Body of pancreas (tissue), 4 donors: ENCODE data around the gene TCHP. TPM values are rescaled to one million over a fixed set of nuclear protein-coding genes. Genes with fewer than 3 reads are reported as not detected.

Source experiments
- ATAC-seq: fragments of 150-250 bp; one replicate; pipeline ENCODE4 v1.9.1; 2016
- DNase-seq, 4 donors: peaks; one replicate each; pipeline ENCODE4 v3.0.0-alpha.2; 2019
- H3K27ac ChIP-seq, 4 donors: fragments of 200-600 bp; sonication (generic); 1 replicate in 3 of 4; 2 replicates in 1 of 4; pipeline versions ENCODE4 v1.5.1 to v1.6.1; 2016 to 2019; ENCODE audit warnings: mild to moderate bottlenecking in 1 of 4, mixed read lengths in 1 of 4, moderate library complexity in 1 of 4
- H3K27me3 ChIP-seq, 2 donors: fragments of 200-600 bp; sonication (generic); one replicate each; pipeline ENCODE4 v1.6.0; 2016; ENCODE audit warnings: mild to moderate bottlenecking in 1 of 2
- H3K36me3 ChIP-seq, 2 donors: fragments of 200-600 bp; sonication (generic); replicated peaks in 1 of 2; 2 replicates each; pipeline ENCODE4 v1.5.1; 2016; ENCODE audit warnings: low read depth in 2 of 2; ENCODE audit not compliant: insufficient read depth in 1 of 2
- H3K4me1 ChIP-seq: fragments of 200-600 bp; sonication (generic); one replicate; pipeline ENCODE4 v1.6.0; 2016
- H3K4me3 ChIP-seq, 2 donors: fragments of 200-600 bp; sonication (generic); 1 replicate in 1 of 2; 2 replicates in 1 of 2; pipeline ENCODE4 v1.5.1; 2016 to 2019
- H3K9me3 ChIP-seq, 3 donors: fragments of 200-600 bp; sonication (generic); 1 replicate in 2 of 3; 2 replicates in 1 of 3; pipeline ENCODE4 v1.5.1; 2016
- POLR2A ChIP-seq, 3 donors: fragments of 450-650 bp; IDR thresholded peaks; one replicate each; pipeline ENCODE4 v1.6.1; 2016; ENCODE audit warnings: antibody characterized with exemption in 3 of 3, mild to moderate bottlenecking in 2 of 3
- WGBS, 2 donors: methylation state at CpG; one replicate each; pipeline ENCODE4 v1.1.5; 2017; 5-methylcytosine and 5-hydroxymethylcytosine counted together
- intact Hi-C: fragments of 100-400 bp; cut with DNase I; formaldehyde crosslinking; loops from one replicate; pipeline ENCODE4 v1.15.1; 2023
- total RNA-seq, 2 donors: library from RNA; depleted of rRNA; stranded (reverse); fragments of >200 nt; gene quantifications; one replicate each; pipeline ENCODE4 v1.1.0, GENCODE V29; 2016
- TF ChIP-seq, protein P1 (sequence below), 7 experiments: fragments of 450-650 bp in 4 of 7; fragments of 200-600 bp in 3 of 7; sonication (generic) in 3 of 7; IDR thresholded peaks; one replicate each; pipeline ENCODE4 v1.5.1; 2016 to 2019; ENCODE audit warnings: antibody characterized with exemption in 7 of 7

TCHP gene
- total RNA-seq, 2 donors from 2014 or later, result 29.3 to 72.2 TPM

DNA sequence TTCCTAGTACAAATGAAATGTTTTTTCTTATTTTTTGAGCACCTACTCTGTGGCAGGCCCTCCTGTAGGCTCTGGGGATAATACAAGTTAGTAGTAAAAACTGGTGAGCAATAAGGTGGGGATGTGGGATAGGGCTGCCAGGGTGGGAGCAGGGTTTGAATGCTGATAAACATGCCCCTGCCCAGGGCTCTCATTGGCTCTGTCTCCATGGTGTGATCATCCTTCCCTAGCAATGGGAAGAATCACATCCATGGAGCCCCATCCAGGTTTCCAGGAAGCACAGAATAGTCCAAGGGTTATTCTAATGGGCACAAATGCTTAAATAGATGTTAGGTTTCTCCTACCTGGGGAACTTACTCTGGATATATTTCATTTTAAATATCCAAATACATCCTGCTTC lies 50.6 kb downstream of the TCHP start:
- ATAC-seq (no peak), DNase-seq (no peak)
- intact Hi-C loops, result no loop called here
- Histone ChIP-seq H3K4me1 (peaks cover 84% of the 10 kb centered on the region), H3K4me3 (no peak overlapping the region), H3K27ac (peak overlapping the region; percentile 72 to 88 (median 84)), H3K27me3 (no peaks in the 10 kb centered on the region), H3K36me3 (peaks cover 0 to 8% of the 10 kb centered on the region in 2 donors), H3K9me3 (no peaks in the 10 kb centered on the region)
- no peak for TF ChIP-seq POLR2A (IDR thresholded peaks at IDR 0.05)
- TF ChIP-seq, protein P1, sequence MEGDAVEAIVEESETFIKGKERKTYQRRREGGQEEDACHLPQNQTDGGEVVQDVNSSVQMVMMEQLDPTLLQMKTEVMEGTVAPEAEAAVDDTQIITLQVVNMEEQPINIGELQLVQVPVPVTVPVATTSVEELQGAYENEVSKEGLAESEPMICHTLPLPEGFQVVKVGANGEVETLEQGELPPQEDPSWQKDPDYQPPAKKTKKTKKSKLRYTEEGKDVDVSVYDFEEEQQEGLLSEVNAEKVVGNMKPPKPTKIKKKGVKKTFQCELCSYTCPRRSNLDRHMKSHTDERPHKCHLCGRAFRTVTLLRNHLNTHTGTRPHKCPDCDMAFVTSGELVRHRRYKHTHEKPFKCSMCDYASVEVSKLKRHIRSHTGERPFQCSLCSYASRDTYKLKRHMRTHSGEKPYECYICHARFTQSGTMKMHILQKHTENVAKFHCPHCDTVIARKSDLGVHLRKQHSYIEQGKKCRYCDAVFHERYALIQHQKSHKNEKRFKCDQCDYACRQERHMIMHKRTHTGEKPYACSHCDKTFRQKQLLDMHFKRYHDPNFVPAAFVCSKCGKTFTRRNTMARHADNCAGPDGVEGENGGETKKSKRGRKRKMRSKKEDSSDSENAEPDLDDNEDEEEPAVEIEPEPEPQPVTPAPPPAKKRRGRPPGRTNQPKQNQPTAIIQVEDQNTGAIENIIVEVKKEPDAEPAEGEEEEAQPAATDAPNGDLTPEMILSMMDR (IDR thresholded peaks at IDR 0.05), result no peak

DNA sequence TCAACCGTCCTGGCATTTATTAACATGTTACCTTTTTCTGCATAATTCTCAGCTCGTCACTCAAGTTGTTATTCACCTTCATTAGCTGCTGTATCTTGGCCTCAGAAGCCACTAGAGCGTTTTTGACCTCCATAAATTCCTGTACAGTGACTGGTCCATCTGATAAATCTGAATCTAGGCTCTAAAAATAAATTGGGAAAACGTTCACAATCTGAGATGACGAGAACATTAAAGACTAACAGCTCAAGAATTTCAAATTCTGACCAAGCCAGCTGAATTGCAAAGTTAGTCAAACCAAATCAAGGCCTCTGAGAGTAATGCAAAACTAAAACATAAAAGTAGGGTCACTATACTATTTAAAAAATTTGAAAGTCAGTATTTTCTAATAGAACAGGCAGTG lies 51.1 kb downstream of the TCHP start:
- ATAC-seq, result no peak
- peaks cover 0 to 8% of the 10 kb centered on the region in 2 donors for H3K36me3 ChIP-seq
- WGBS, 2 donors, result 37 to 39% methylated on average over 5 of the region's 5 CpGs
- H3K4me3 ChIP-seq, result no peak overlapping the region
- no peak for TF ChIP-seq POLR2A (IDR thresholded peaks at IDR 0.05)
- TF ChIP-seq, protein P1 (IDR thresholded peaks at IDR 0.05), result no peak
- DNase-seq, result no peak
- H3K9me3 ChIP-seq, result no peaks in the 10 kb centered on the region
- no peaks in the 10 kb centered on the region for H3K27me3 ChIP-seq
- intact Hi-C loops, result no loop called here
- peak overlapping the region; percentile 72 to 88 (median 84) for H3K27ac ChIP-seq
- peaks cover 84% of the 10 kb centered on the region for H3K4me1 ChIP-seq

DNA sequence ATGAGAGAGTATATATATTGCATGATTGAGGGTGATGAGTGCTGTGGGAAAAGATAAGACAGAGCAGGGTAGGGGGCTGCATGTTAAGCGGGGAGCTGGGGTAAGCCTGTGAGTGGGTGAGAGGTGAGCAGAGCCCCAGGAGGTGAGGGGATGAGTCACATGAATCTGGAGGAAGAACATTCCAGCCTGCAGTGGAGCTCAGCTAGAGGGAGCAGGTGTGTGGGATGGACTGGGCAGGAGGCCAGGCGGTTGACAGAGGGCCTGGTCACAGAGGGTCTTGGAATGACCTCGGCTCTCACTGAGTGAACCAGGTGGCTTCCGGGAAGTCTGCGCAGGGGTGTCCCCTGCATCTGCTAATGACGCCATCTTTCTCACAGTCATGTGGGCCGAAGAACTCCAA lies 51.7 kb downstream of the TCHP start:
- Histone ChIP-seq H3K27me3 (no peaks in the 10 kb centered on the region), H3K4me3 (no peak overlapping the region), H3K36me3 (peaks cover 0 to 8% of the 10 kb centered on the region in 2 donors), H3K9me3 (no peaks in the 10 kb centered on the region), H3K27ac (peak overlapping the region; percentile 72 to 88 (median 86)), H3K4me1 (peaks cover 78% of the 10 kb centered on the region)
- intact Hi-C loops, result no loop called here
- WGBS, 2 donors, result 22 to 27% methylated on average over 7 of the region's 7 CpGs
- TF ChIP-seq, protein P1 (IDR thresholded peaks at IDR 0.05), result peak in 4 of 7 experiments; percentile 16 to 22 (median 19)
- peak in 1 of 3 donors; percentile 11 for TF ChIP-seq POLR2A (IDR thresholded peaks at IDR 0.05)
- ATAC-seq (peak; percentile 84), DNase-seq (peak; percentile 93 to 98 (median 96))

DNA sequence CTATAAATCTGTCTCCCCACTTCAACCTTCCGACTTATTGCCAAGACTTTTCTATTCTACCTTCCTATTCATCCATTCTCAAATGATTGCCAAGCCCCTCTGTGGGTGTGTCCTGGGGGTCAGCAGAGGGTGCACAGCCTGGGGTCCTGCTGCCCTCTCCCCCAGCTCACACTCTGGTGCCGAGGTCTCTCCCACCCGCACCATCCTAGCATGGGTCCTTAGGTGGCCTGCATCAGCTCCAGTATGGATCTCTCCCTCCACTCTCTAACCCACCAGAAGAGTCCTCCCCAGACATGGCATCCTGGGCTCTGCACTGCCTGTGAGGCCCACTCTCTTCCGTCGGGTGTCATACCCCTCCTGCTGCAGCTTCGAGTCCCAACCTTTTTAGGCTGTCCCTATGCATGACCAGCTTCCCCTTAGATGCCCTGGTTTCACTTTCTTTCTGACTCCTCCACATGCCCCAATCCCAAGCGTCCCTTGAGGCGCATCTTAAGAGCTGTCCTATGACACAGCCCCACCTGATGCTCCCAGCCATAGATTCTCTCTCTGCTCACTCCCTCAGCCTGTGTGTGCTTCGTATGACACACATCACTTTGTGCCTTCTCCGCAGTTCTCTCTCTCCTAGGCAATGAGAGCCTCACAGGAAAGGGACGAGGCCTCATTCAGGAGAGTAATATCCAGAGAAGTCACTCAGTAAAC lies 52.2 kb downstream of the TCHP start:
- intact Hi-C loops, result no loop called here
- H3K4me1 ChIP-seq, result peaks cover 72% of the 10 kb centered on the region
- DNase-seq, result no peak
- H3K27ac ChIP-seq, result peak overlapping the region; percentile 72 to 88 (median 86)
- no peaks in the 10 kb centered on the region for H3K27me3 ChIP-seq
- H3K36me3 ChIP-seq, result peaks cover 0 to 10% of the 10 kb centered on the region in 2 donors
- H3K4me3 ChIP-seq, result no peak overlapping the region
- no peak for ATAC-seq
- TF ChIP-seq POLR2A (IDR thresholded peaks at IDR 0.05), result no peak
- TF ChIP-seq, protein P1 (IDR thresholded peaks at IDR 0.05), result no peak
- WGBS, 2 donors, result 81 to 90% methylated on average over 10 to 11 of the region's 11 CpGs
- H3K9me3 ChIP-seq, result no peaks in the 10 kb centered on the region

DNA sequence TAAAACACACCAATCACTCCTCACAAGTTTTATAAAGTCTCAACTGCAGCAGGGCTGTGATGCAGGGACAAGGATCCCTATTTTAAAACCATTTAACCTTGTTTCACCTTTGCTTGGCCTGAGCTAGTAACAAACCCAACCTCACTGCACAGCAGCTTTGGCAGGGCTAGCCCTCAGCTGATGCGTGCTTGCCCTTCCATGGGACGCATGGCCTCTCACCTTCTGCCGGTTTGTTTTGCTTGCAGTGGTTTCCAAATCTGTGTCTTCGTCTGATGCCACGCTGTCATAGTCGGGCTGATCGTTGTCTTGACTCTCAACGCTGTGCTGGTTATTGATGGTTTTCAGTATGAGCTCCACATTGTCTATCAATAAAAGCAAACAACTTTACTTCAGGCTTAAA lies 52.8 kb downstream of the TCHP start:
- Histone ChIP-seq H3K27ac (peak overlapping the region; percentile 72 to 88 (median 86)), H3K4me1 (peaks cover 67% of the 10 kb centered on the region), H3K9me3 (no peaks in the 10 kb centered on the region), H3K4me3 (no peak overlapping the region), H3K36me3 (peaks cover 0 to 10% of the 10 kb centered on the region in 2 donors), H3K27me3 (no peaks in the 10 kb centered on the region)
- WGBS, 2 donors, result 81 to 96% methylated on average over 8 of the region's 8 CpGs
- ATAC-seq (no peak), DNase-seq (no peak)
- TF ChIP-seq, protein P1 (IDR thresholded peaks at IDR 0.05), result no peak
- no peak for TF ChIP-seq POLR2A (IDR thresholded peaks at IDR 0.05)
- intact Hi-C loops, result no loop called here
